DOHH2 (cell line): ENCODE measurements around the gene LPGAT1.

Source experiments
- H3F3A ChIP-seq: fragments of 200-600 bp; sonication (generic), shearing (Covaris generic); 2 replicates; pipeline ENCODE4 v1.6.0; 2016; ENCODE audit warnings: antibody characterized with exemption, mild to moderate bottlenecking; ENCODE audit not compliant: control insufficient read depth, insufficient read depth
- H3K27ac ChIP-seq: fragments of 200-600 bp; sonication (generic); 2 replicates; pipeline ENCODE4 v1.5.1; 2014; ENCODE audit warnings: low read depth, mild to moderate bottlenecking, low read length, moderate library complexity
- H3K27me3 ChIP-seq: fragments of 200-600 bp; sonication (generic); 2 replicates; pipeline ENCODE4 v1.6.1; 2014; ENCODE audit warnings: mild to moderate bottlenecking, low read length, mixed read lengths; ENCODE audit not compliant: control insufficient read depth
- H3K36me3 ChIP-seq: fragments of 200-600 bp; sonication (generic); 2 replicates; pipeline ENCODE4 v1.6.1; 2014; ENCODE audit warnings: mild to moderate bottlenecking, low read length, moderate library complexity, mixed read lengths; ENCODE audit not compliant: control insufficient read depth
- H3K4me1 ChIP-seq: fragments of 200-600 bp; sonication (generic); 2 replicates; pipeline ENCODE4 v1.6.1; 2014; ENCODE audit warnings: mild to moderate bottlenecking, low read length, mixed read lengths; ENCODE audit not compliant: control insufficient read depth
- H3K4me2 ChIP-seq: fragments of 200-600 bp; sonication (generic); 2 replicates; pipeline ENCODE4 v1.6.0; 2014; ENCODE audit warnings: mild to moderate bottlenecking, low read length, moderate library complexity
- H3K4me3 ChIP-seq: fragments of 200-600 bp; sonication (generic); 2 replicates; pipeline ENCODE4 v1.5.1; 2014; ENCODE audit warnings: mild to moderate bottlenecking, low read length, mixed read lengths
- H3K79me2 ChIP-seq: fragments of 200-600 bp; sonication (generic); 2 replicates; pipeline ENCODE4 v1.6.1; 2014; ENCODE audit warnings: mild to moderate bottlenecking, low read length, mixed read lengths; ENCODE audit not compliant: control insufficient read depth
- H3K9me2 ChIP-seq: fragments of 200-600 bp; sonication (generic); replicated peaks from 2 replicates; pipeline ENCODE4 v1.6.1; 2014; ENCODE audit warnings: mild to moderate bottlenecking, low read length, mixed read lengths; ENCODE audit not compliant: control insufficient read depth
- H3K9me3 ChIP-seq: fragments of 200-600 bp; sonication (generic); 2 replicates; pipeline ENCODE4 v1.6.1; 2014; ENCODE audit warnings: antibody characterized with exemption, low read length, mixed read lengths; ENCODE audit not compliant: control insufficient read depth, insufficient read depth
- H4K20me1 ChIP-seq: fragments of 200-600 bp; sonication (generic); 2 replicates; pipeline ENCODE4 v1.6.0; 2014; ENCODE audit warnings: low read depth, mild to moderate bottlenecking, antibody characterized with exemption, low read length, moderate library complexity; ENCODE audit not compliant: control insufficient read depth, insufficient read depth
- CTCF ChIP-seq: fragments of 200-600 bp; sonication (generic); IDR thresholded peaks from one replicate; pipeline ENCODE4 v1.5.1; 2014; ENCODE audit warnings: antibody characterized with exemption, mild to moderate bottlenecking, low read depth, low read length; ENCODE audit not compliant: poor library complexity, severe bottlenecking
- EZH2phosphoT487 ChIP-seq: fragments of 200-600 bp; sonication (generic); IDR thresholded peaks from 2 replicates; pipeline ENCODE4 v1.6.1; 2017; ENCODE audit warnings: borderline replicate concordance, mild to moderate bottlenecking, antibody characterized with exemption, low read length, moderate library complexity, mixed read lengths

Gene LPGAT1

GRCh38 chr1:211761400-211761799 is 69.2 kb downstream of the LPGAT1 start:
- TF ChIP-seq CTCF (no peak), EZH2phosphoT487 (no peak)
- H3K79me2 ChIP-seq, result no peaks in the 10 kb centered on the region
- H4K20me1 ChIP-seq, result no peaks in the 10 kb centered on the region
- H3K27ac ChIP-seq, result no peak overlapping the region
- no peaks in the 10 kb centered on the region for H3K9me2 ChIP-seq
- H3K4me2 ChIP-seq, result no peak overlapping the region
- H3K27me3 ChIP-seq, result no peaks in the 10 kb centered on the region
- no peak overlapping the region for H3K4me3 ChIP-seq
- H3K9me3 ChIP-seq, result no peaks in the 10 kb centered on the region
- no peaks in the 10 kb centered on the region for H3F3A ChIP-seq
- no peaks in the 10 kb centered on the region for H3K36me3 ChIP-seq
- no peaks in the 10 kb centered on the region for H3K4me1 ChIP-seq

- TF ChIP-seq CTCF, result no peak
- no peak for TF ChIP-seq EZH2phosphoT487
- H3K9me3 ChIP-seq, result no peaks in the 10 kb centered on the region
- H3K27me3 ChIP-seq, result no peaks in the 10 kb centered on the region
- no peaks in the 10 kb centered on the region for H3K79me2 ChIP-seq
- no peak overlapping the region for H3K27ac ChIP-seq
- no peaks in the 10 kb centered on the region for H4K20me1 ChIP-seq
- no peak overlapping the region for H3K4me2 ChIP-seq
- no peaks in the 10 kb centered on the region for H3K4me1 ChIP-seq
- H3K36me3 ChIP-seq, result no peaks in the 10 kb centered on the region
- no peaks in the 10 kb centered on the region for H3F3A ChIP-seq
- H3K4me3 ChIP-seq, result no peak overlapping the region
- H3K9me2 ChIP-seq, result no peaks in the 10 kb centered on the region
Observed at GRCh38 chr1:211756471-211757020, 74.0 kb downstream of the LPGAT1 start.

- no peak overlapping the region for H3K27ac ChIP-seq
- no peak overlapping the region for H3K4me3 ChIP-seq
- H4K20me1 ChIP-seq, result no peaks in the 10 kb centered on the region
- no peaks in the 10 kb centered on the region for H3K27me3 ChIP-seq
- H3K4me2 ChIP-seq, result no peak overlapping the region
- H3K9me3 ChIP-seq, result no peaks in the 10 kb centered on the region
- H3K36me3 ChIP-seq, result peaks cover 7% of the 10 kb centered on the region; the same call in 1 of the 2 replicates
- no peaks in the 10 kb centered on the region for H3F3A ChIP-seq
- no peaks in the 10 kb centered on the region for H3K9me2 ChIP-seq
- TF ChIP-seq CTCF (no peak), EZH2phosphoT487 (no peak)
- no peaks in the 10 kb centered on the region for H3K4me1 ChIP-seq
- H3K79me2 ChIP-seq, result no peaks in the 10 kb centered on the region
Observed at GRCh38 chr1:211753649-211754251, 76.8 kb downstream of the LPGAT1 start.
